Smooth muscle cell (in vitro differentiated cells): Measurements from ENCODE around the gene PLCB1. TPM values are rescaled to one million over a fixed set of nuclear protein-coding genes. Genes with fewer than 3 reads are reported as not detected.

Experiments
- DNase-seq: peaks from one replicate; lab custom pipeline; 2025; ENCODE audit not compliant: unreplicated experiment; lab: John Stamatoyannopoulos, UW
- H2AFZ ChIP-seq: fragments of 200-600 bp; sonication (generic); 2 replicates; pipeline ENCODE4 v1.6.0; 2016; ENCODE audit warnings: antibody characterized with exemption, low read depth, mild to moderate bottlenecking
- H3F3A ChIP-seq: fragments of 200-600 bp; sonication (generic); 2 replicates; pipeline ENCODE4 v1.6.0; 2017; ENCODE audit warnings: antibody characterized with exemption, low read depth
- H3K27ac ChIP-seq: fragments of 200-600 bp; sonication (generic); 2 replicates; pipeline ENCODE4 v1.5.1; 2016; ENCODE audit warnings: low read depth, mild to moderate bottlenecking
- H3K27me3 ChIP-seq: fragments of 200-600 bp; sonication (generic); 2 replicates; pipeline ENCODE4 v1.6.1; 2016; ENCODE audit warnings: low read depth, mild to moderate bottlenecking
- H3K36me3 ChIP-seq: fragments of 200-600 bp; sonication (generic); 2 replicates; pipeline ENCODE4 v1.5.1; 2016; ENCODE audit warnings: low read depth
- H3K4me1 ChIP-seq: fragments of 200-600 bp; sonication (generic); 2 replicates; pipeline ENCODE4 v1.5.1; 2016; ENCODE audit warnings: low read depth
- H3K4me2 ChIP-seq: fragments of 200-600 bp; sonication (generic); 2 replicates; pipeline ENCODE4 v1.6.0; 2016; ENCODE audit warnings: mild to moderate bottlenecking
- H3K4me3 ChIP-seq: fragments of 200-600 bp; sonication (generic); 2 replicates; pipeline ENCODE4 v1.5.1; 2016; ENCODE audit warnings: mild to moderate bottlenecking
- H3K79me2 ChIP-seq: fragments of 200-600 bp; sonication (generic); 2 replicates; pipeline ENCODE4 v1.6.0; 2016; ENCODE audit warnings: low read depth, mild to moderate bottlenecking
- H3K9ac ChIP-seq: fragments of 200-600 bp; sonication (generic); 2 replicates; pipeline ENCODE4 v1.6.0; 2016; ENCODE audit warnings: low read depth
- H3K9me3 ChIP-seq: fragments of 200-600 bp; sonication (generic); replicated peaks from 2 replicates; pipeline ENCODE4 v1.5.1; 2016; ENCODE audit warnings: low read depth
- H4K20me1 ChIP-seq: fragments of 200-600 bp; sonication (generic); 2 replicates; pipeline ENCODE4 v1.6.0; 2016; ENCODE audit warnings: low read depth
- CTCF ChIP-seq: fragments of 200-600 bp; sonication (generic); IDR thresholded peaks from 2 replicates; pipeline ENCODE4 v1.5.1; 2017; ENCODE audit warnings: borderline replicate concordance, mild to moderate bottlenecking, antibody characterized with exemption; ENCODE audit not compliant: insufficient read depth, poor library complexity, severe bottlenecking
- WGBS: methylation state at CpG from one replicate; pipeline ENCODE4 v1.1.7; 2016; ENCODE audit warnings: low lambda C conversion rate; 5-methylcytosine and 5-hydroxymethylcytosine counted together
- polyA plus RNA-seq: library from polyadenylated mRNA; unstranded; fragments of >200 nt; fragmentation: Nextera tagmentation; extraction: Ambion mirVana; gene quantifications from 2 replicates; pipeline ENCODE4 v1.2.1, GENCODE V29; 2016
- total RNA-seq: library from RNA; depleted of rRNA; stranded (reverse); fragments of >200 nt; gene quantifications from 2 replicates; pipeline ENCODE4 v1.2.3, GENCODE V29; 2014

Gene PLCB1
- total and polyA plus RNA-seq, 2 experiments from 2014 or later = 4.7 to 25.3 TPM

- no peaks in the 10 kb centered on the region for H3K27me3 ChIP-seq
- no peaks in the 10 kb centered on the region for H3K36me3 ChIP-seq
- no peaks in the 10 kb centered on the region for H3K9me3 ChIP-seq
- H3K4me2 ChIP-seq = peak overlapping the region; percentile 75
- H3K79me2 ChIP-seq = no peaks in the 10 kb centered on the region
- no peaks in the 10 kb centered on the region for H3F3A ChIP-seq
- WGBS = 89% methylated on average over 1 of the region's 1 CpG
- H3K9ac ChIP-seq = no peak overlapping the region
- H2AFZ ChIP-seq = peak overlapping the region; percentile 38
- no peak for TF ChIP-seq CTCF
- no peak overlapping the region for H3K27ac ChIP-seq
- H3K4me3 ChIP-seq = peak overlapping the region; percentile 45
- no peak for DNase-seq
- no peaks in the 10 kb centered on the region for H3K4me1 ChIP-seq
- H4K20me1 ChIP-seq = no peaks in the 10 kb centered on the region
Measured at GRCh38 chr20:8601542-8601912, 469.5 kb downstream of the PLCB1 start.

GRCh38 chr20:8602389-8603116 is 470.5 kb downstream of the PLCB1 start:
- H3F3A ChIP-seq = no peaks in the 10 kb centered on the region
- H3K79me2 ChIP-seq = no peaks in the 10 kb centered on the region
- no peaks in the 10 kb centered on the region for H4K20me1 ChIP-seq
- no peak overlapping the region for H3K27ac ChIP-seq
- no peak for DNase-seq
- H3K9me3 ChIP-seq = no peaks in the 10 kb centered on the region
- H3K4me1 ChIP-seq = no peaks in the 10 kb centered on the region
- no peaks in the 10 kb centered on the region for H3K27me3 ChIP-seq
- H3K4me2 ChIP-seq = no peak overlapping the region
- no peak overlapping the region for H3K9ac ChIP-seq
- TF ChIP-seq CTCF = no peak
- H3K36me3 ChIP-seq = no peaks in the 10 kb centered on the region
- H2AFZ ChIP-seq = no peak overlapping the region
- 92% methylated on average over 3 of the region's 3 CpGs for WGBS
- no peak overlapping the region for H3K4me3 ChIP-seq

- TF ChIP-seq CTCF = no peak
- H4K20me1 ChIP-seq = no peaks in the 10 kb centered on the region
- no peak overlapping the region for H3K27ac ChIP-seq
- H3K79me2 ChIP-seq = no peaks in the 10 kb centered on the region
- H3K9me3 ChIP-seq = no peaks in the 10 kb centered on the region
- no peaks in the 10 kb centered on the region for H3K36me3 ChIP-seq
- H2AFZ ChIP-seq = no peak overlapping the region
- H3K9ac ChIP-seq = no peak overlapping the region
- H3K4me2 ChIP-seq = no peak overlapping the region
- no peak for DNase-seq
- 80% methylated on average over 1 of the region's 1 CpG for WGBS
- no peaks in the 10 kb centered on the region for H3K27me3 ChIP-seq
- no peaks in the 10 kb centered on the region for H3K4me1 ChIP-seq
- H3K4me3 ChIP-seq = no peak overlapping the region
- H3F3A ChIP-seq = no peaks in the 10 kb centered on the region
Measured at GRCh38 chr20:8608470-8608869, 476.4 kb downstream of the PLCB1 start.

GRCh38 chr20:8616792-8617191 is 484.7 kb downstream of the PLCB1 start:
- H3K9me3 ChIP-seq = no peaks in the 10 kb centered on the region
- H3K4me1 ChIP-seq = no peaks in the 10 kb centered on the region
- no peaks in the 10 kb centered on the region for H4K20me1 ChIP-seq
- H2AFZ ChIP-seq = no peak overlapping the region
- no peak overlapping the region for H3K9ac ChIP-seq
- no peaks in the 10 kb centered on the region for H3K27me3 ChIP-seq
- H3K27ac ChIP-seq = no peak overlapping the region
- no peaks in the 10 kb centered on the region for H3K79me2 ChIP-seq
- no peaks in the 10 kb centered on the region for H3F3A ChIP-seq
- H3K4me3 ChIP-seq = no peak overlapping the region
- no peaks in the 10 kb centered on the region for H3K36me3 ChIP-seq
- no peak for TF ChIP-seq CTCF
- no peak for DNase-seq
- no peak overlapping the region for H3K4me2 ChIP-seq
